ENCODE results near the gene APOC1.
"Not testable (repeated sequence)": the region's sequence is repeated elsewhere in the genome, so short reads cannot be mapped to it uniquely, and the experiment has no call there.

The APOC1 gene

DNA sequence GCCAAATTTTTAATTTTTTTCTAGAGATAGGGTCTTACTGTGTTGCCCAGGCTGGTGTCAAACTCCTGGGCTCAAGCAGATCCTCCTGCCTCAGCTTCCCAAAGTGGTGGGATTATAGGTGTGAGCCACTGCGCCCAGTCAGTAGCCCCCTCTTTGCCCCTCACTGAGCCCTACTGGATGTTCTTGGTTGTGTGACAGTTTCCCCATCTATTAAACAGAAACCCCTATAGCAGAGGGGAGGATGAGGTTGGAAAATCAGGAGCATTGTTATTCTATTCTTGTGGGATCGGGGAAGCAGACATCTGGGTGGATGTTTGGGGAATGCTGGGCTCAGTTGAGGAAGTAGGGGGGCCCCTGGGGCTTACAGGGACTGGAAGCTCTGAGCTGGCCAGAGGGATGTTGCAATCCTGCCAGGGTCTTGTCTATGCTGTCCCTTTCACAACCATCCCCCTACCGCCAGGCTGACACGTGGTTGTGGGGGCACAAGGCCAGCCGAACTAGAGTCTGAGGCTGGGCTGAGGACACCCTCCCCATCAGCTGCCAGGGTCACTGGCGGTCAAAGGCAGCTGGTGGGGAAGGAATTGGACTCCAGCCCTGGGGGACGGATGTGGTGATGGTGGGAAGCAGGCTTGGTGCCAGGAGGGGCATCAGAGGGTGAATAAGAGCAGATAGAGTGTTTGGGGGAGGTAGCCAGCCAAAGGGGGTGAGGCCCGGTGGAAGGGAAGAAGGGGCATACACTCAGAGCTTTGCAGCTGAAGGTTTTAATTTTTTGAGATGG, 10.9 kb downstream of the APOC1 start:
- Histone ChIP-seq H3K4me3 (ENCODE audit: insufficient read length, low read depth) (no peak overlapping the region), H3K4me1 (ENCODE audit: insufficient read depth, insufficient read length) (peaks cover 7% of the 10 kb centered on the region), H3K36me3 (ENCODE audit: insufficient read depth, insufficient read length, low read length) (no peaks in the 10 kb centered on the region), H3K27me3 (ENCODE audit: insufficient read depth, insufficient read length) (no peaks in the 10 kb centered on the region), H3K9ac (ENCODE audit: insufficient read length, low read depth) (no peak overlapping the region), H3K9me3 (ENCODE audit: insufficient read depth, low read length) (no peaks in the 10 kb centered on the region)
- no peak for DNase-seq (ENCODE audit: low read depth, low spot score)
- TF ChIP-seq SUZ12 (IDR thresholded peaks at IDR 0.05; ENCODE audit: extremely low read depth, insufficient read depth, insufficient read length) (no peak), ZNF274 (IDR thresholded peaks at IDR 0.05; ENCODE audit: low read depth, low read length) (no peak), YY1 (IDR thresholded peaks at IDR 0.05; ENCODE audit: insufficient read depth, insufficient read length) (no peak)

DNA sequence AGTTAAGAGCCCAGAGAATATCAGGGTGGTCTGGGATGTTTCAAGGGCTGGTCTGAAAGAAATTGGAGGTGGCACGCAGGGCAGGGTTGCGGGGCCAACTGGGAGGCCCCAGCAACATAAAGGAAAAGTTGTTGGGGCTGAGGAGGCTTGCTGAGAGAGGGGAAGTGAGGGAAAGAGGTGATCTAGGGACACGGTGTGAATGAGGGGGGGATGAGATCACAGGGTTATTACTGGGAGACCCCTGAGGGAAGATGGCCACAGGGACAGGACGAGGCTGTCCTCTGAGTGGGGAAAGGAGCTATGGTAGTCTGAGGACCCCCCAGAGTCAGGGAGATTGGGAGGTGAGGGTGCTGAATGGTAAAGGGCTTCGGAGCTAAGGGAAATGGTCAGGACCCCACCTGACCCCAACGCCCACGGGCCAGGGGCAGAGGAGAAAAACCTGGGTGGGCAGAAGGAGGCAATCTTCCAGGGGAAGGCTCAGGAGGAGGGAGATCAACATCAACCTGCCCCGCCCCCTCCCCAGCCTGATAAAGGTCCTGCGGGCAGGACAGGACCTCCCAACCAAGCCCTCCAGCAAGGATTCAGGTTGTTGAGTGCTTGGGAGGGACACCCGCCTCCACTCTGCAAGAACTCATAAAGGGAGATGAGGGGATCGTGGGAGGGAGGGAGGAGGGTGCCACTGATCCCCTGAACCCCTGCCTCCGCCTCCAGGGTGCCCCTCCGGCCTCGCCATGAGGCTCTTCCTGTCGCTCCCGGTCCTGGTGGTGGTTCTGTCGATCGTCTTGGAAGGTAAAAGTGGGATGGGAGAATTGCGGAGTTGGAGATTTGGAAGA, 12.1 kb downstream of the APOC1 start:
- DNase-seq (ENCODE audit: low read depth, low spot score); H3K4me1 ChIP-seq (ENCODE audit: insufficient read depth, insufficient read length): not testable (repeated sequence)
- H3K4me3 ChIP-seq (ENCODE audit: insufficient read length, low read depth), result peak overlapping the region; percentile 24

DNA sequence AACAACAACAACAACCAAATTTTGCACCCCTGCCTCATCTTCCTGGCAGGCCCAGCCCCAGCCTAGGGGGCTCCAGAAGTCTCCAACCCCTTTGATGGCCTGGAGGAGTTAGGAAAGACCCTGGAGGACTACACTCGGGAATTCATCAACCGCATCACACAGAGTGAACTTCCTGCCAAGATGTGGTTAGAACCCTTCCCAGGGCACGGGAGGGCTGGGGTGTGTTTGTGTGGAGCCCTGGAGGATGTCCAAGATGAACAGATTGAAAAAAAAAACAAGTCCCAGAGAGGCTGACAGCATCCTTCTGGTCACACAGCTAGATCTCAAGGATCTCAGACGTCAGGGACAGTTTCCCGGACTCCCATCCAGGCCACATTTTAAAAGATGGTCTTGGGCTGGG, 13.3 kb downstream of the APOC1 start:
- no peak for DNase-seq (ENCODE audit: low read depth, low spot score)
- TF ChIP-seq ZNF274 (IDR thresholded peaks at IDR 0.05; ENCODE audit: low read depth, low read length) (no peak), YY1 (IDR thresholded peaks at IDR 0.05; ENCODE audit: insufficient read depth, insufficient read length) (no peak), SUZ12 (IDR thresholded peaks at IDR 0.05; ENCODE audit: extremely low read depth, insufficient read depth, insufficient read length) (no peak)
- Histone ChIP-seq H3K36me3 (ENCODE audit: insufficient read depth, insufficient read length, low read length) (no peaks in the 10 kb centered on the region), H3K9ac (ENCODE audit: insufficient read length, low read depth) (no peak overlapping the region), H3K4me3 (ENCODE audit: insufficient read length, low read depth) (no peak overlapping the region), H3K4me1 (ENCODE audit: insufficient read depth, insufficient read length) (peaks cover 7% of the 10 kb centered on the region), H3K27me3 (ENCODE audit: insufficient read depth, insufficient read length) (no peaks in the 10 kb centered on the region), H3K9me3 (ENCODE audit: insufficient read depth, low read length) (no peaks in the 10 kb centered on the region)

More for the DNA sequence above, 12.1 kb downstream of the APOC1 start:
- H3K27me3 ChIP-seq (ENCODE audit: insufficient read depth, insufficient read length); H3K9me3 ChIP-seq (ENCODE audit: insufficient read depth, low read length); H3K36me3 ChIP-seq (ENCODE audit: insufficient read depth, insufficient read length, low read length): not testable (repeated sequence)
- H3K9ac ChIP-seq (ENCODE audit: insufficient read length, low read depth), result peak overlapping the region; percentile 32

DNA sequence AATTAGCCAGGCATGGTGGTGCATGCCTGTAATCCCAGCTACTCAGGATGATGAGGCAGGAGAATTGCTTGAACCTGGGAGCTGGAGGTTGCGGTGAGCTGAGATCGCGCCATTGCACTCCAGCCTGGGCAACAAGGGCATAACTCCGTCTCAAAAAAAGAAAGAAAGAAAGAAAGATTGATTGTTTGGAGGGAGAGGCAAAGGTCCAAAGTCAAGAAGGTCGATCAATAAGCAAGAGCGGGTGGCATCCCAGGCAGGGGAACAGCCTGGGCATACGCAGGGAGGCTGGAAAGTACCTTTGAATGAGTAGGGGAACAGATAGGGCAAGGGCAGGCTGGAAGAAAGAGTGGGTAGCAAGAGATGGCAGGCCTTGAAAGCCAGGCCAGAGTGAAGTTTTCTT, 15.7 kb downstream of the APOC1 start:
- DNase-seq (ENCODE audit: low read depth, low spot score), result no peak
- Histone ChIP-seq H3K9me3 (ENCODE audit: insufficient read depth, low read length) (no peaks in the 10 kb centered on the region), H3K9ac (ENCODE audit: insufficient read length, low read depth) (no peak overlapping the region), H3K36me3 (ENCODE audit: insufficient read depth, insufficient read length, low read length) (no peaks in the 10 kb centered on the region), H3K27me3 (ENCODE audit: insufficient read depth, insufficient read length) (no peaks in the 10 kb centered on the region), H3K4me3 (ENCODE audit: insufficient read length, low read depth) (no peak overlapping the region), H3K4me1 (ENCODE audit: insufficient read depth, insufficient read length) (peaks cover 4% of the 10 kb centered on the region)
- no peak for TF ChIP-seq YY1 (IDR thresholded peaks at IDR 0.05; ENCODE audit: insufficient read depth, insufficient read length)

DNA sequence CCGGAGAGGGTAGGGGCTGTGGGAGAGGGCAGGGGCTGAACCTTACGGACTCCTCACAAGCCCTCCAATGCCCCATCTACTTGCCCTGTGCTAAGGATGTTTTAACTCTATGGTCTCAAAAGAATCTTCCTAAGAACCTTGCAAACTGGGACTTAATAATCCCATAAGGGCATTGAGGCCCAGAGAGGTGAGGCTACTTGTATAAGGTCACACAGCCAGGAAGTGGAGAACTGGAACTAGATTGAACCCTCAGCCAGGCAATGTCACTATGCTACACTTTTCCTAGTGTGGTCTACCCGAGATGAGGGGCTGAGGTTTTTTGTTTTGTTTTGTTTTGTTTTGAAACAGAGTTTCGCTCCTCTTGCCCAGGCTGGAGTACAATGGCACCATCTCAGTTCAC, 17.1 kb downstream of the APOC1 start:
- H3K4me1 ChIP-seq (ENCODE audit: insufficient read depth, insufficient read length), result no peaks in the 10 kb centered on the region
- no peaks in the 10 kb centered on the region for H3K9me3 ChIP-seq (ENCODE audit: insufficient read depth, low read length)
- H3K4me3 ChIP-seq (ENCODE audit: insufficient read length, low read depth), result no peak overlapping the region
- no peak overlapping the region for H3K9ac ChIP-seq (ENCODE audit: insufficient read length, low read depth)
- H3K27me3 ChIP-seq (ENCODE audit: insufficient read depth, insufficient read length), result no peaks in the 10 kb centered on the region
- no peaks in the 10 kb centered on the region for H3K36me3 ChIP-seq (ENCODE audit: insufficient read depth, insufficient read length, low read length)
- TF ChIP-seq SUZ12 (IDR thresholded peaks at IDR 0.05; ENCODE audit: extremely low read depth, insufficient read depth, insufficient read length) (no peak), YY1 (IDR thresholded peaks at IDR 0.05; ENCODE audit: insufficient read depth, insufficient read length) (no peak), ZNF274 (IDR thresholded peaks at IDR 0.05; ENCODE audit: low read depth, low read length) (no peak)
- no peak for DNase-seq (ENCODE audit: low read depth, low spot score)

DNA sequence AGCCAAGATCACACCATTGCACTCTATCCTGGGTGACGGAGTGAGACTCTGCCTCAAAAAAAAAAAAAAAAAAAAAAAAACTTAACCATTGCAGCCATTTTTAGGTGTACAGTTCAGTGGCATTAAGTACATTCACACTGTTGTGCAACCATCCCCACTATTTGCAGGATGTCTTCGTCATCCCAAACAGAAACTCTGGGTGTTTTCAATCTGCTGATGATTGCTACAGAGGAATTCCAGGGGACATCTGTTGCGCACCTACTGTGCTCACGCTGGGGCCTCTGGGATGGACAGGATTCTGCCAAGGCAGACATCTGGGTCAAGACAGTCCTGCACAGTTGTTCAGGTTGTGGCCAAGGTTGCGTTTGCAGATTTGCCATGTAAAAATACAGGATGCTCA, 25.3 kb downstream of the APOC1 start:
- H3K4me3 ChIP-seq (ENCODE audit: insufficient read length, low read depth), result no peak overlapping the region
- no peak for DNase-seq (ENCODE audit: low read depth, low spot score)
- no peaks in the 10 kb centered on the region for H3K36me3 ChIP-seq (ENCODE audit: insufficient read depth, insufficient read length, low read length)
- no peaks in the 10 kb centered on the region for H3K9me3 ChIP-seq (ENCODE audit: insufficient read depth, low read length)
- H3K27me3 ChIP-seq (ENCODE audit: insufficient read depth, insufficient read length), result no peaks in the 10 kb centered on the region
- no peak for TF ChIP-seq YY1 (IDR thresholded peaks at IDR 0.05; ENCODE audit: insufficient read depth, insufficient read length)
- no peak for TF ChIP-seq ZNF274 (IDR thresholded peaks at IDR 0.05; ENCODE audit: low read depth, low read length)
- TF ChIP-seq SUZ12 (IDR thresholded peaks at IDR 0.05; ENCODE audit: extremely low read depth, insufficient read depth, insufficient read length), result no peak
- no peak overlapping the region for H3K9ac ChIP-seq (ENCODE audit: insufficient read length, low read depth)
- peaks cover 2% of the 10 kb centered on the region for H3K4me1 ChIP-seq (ENCODE audit: insufficient read depth, insufficient read length)

DNA sequence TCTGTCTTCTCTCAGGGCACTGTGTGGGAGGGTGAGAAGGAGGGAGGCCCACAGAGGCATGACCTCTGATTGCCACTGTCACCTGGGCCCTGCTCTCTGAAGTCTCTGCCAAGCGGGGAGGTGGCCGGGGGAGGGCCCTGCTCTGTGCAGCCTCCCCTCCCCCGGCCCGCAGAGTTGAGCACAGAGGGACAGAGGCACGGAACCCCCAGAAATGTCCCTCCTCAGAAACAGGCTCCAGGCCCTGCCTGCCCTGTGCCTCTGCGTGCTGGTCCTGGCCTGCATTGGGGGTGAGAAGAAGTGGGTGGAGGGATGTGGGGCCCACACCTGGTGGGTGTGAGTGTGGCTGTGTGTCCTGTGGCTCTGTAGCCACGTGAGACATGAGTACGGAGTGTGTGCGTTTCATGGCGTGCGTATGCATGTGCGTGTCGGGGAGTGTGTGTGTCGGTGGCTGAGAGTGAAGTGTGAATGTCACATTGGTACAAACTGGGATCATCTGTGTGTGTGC, 27.7 kb downstream of the APOC1 start, which contains the start of gene APOC4:
Gene APOC4, plus strand, starts transcription at position 171 of the 505 bp plus-strand sequence. Its CDS starts 41 bp downstream, at position 212.
- Histone ChIP-seq H3K4me3 (ENCODE audit: insufficient read length, low read depth) (no peak within 1 kb of the TSS), H3K36me3 (ENCODE audit: insufficient read depth, insufficient read length, low read length) (no peaks in the 10 kb centered on the region), H3K4me1 (ENCODE audit: insufficient read depth, insufficient read length) (peaks cover 2% of the 10 kb centered on the region), H3K9me3 (ENCODE audit: insufficient read depth, low read length) (no peaks in the 10 kb centered on the region), H3K9ac (ENCODE audit: insufficient read length, low read depth) (no peak within 1 kb of the TSS), H3K27me3 (ENCODE audit: insufficient read depth, insufficient read length) (no peaks in the 10 kb centered on the region)
- no peak for DNase-seq (ENCODE audit: low read depth, low spot score)
- TF ChIP-seq ZNF274 (IDR thresholded peaks at IDR 0.05; ENCODE audit: low read depth, low read length) (no peak), SUZ12 (IDR thresholded peaks at IDR 0.05; ENCODE audit: extremely low read depth, insufficient read depth, insufficient read length) (no peak), YY1 (IDR thresholded peaks at IDR 0.05; ENCODE audit: insufficient read depth, insufficient read length) (no peak)
